ENCODE results near the gene NUDT21.

NUDT21 gene

GRCh38 chr16:56423584-56424403 lies 27.3 kb downstream of the NUDT21 start:
- Histone ChIP-seq H3K4me3 (ENCODE audit: low read length) (peak overlapping the region; percentile 75), H3K9ac (ENCODE audit: low read length) (peak overlapping the region; percentile 63), H3K36me3 (ENCODE audit: control insufficient read depth, insufficient read depth, low read length) (no peaks in the 10 kb centered on the region), H3K27ac (ENCODE audit: low read depth, low read length) (peak overlapping the region; percentile 77), H3K4me1 (ENCODE audit: control insufficient read depth, insufficient read depth, low read length) (peaks cover 15% of the 10 kb centered on the region), H3K27me3 (ENCODE audit: control insufficient read depth, insufficient read depth, low read length) (no peaks in the 10 kb centered on the region)

GRCh38 chr16:56422896-56423441 lies 28.2 kb downstream of the NUDT21 start:
- H3K27ac ChIP-seq (ENCODE audit: low read depth, low read length): no peak overlapping the region
- no peak overlapping the region for H3K9ac ChIP-seq (ENCODE audit: low read length)
- H3K36me3 ChIP-seq (ENCODE audit: control insufficient read depth, insufficient read depth, low read length): no peaks in the 10 kb centered on the region
- no peak overlapping the region for H3K4me3 ChIP-seq (ENCODE audit: low read length)
- H3K27me3 ChIP-seq (ENCODE audit: control insufficient read depth, insufficient read depth, low read length): no peaks in the 10 kb centered on the region
- peaks cover 15% of the 10 kb centered on the region for H3K4me1 ChIP-seq (ENCODE audit: control insufficient read depth, insufficient read depth, low read length)

- Histone ChIP-seq H3K9ac (ENCODE audit: low read length) (no peak overlapping the region), H3K4me3 (ENCODE audit: low read length) (no peak overlapping the region), H3K36me3 (ENCODE audit: control insufficient read depth, insufficient read depth, low read length) (no peaks in the 10 kb centered on the region), H3K27ac (ENCODE audit: low read depth, low read length) (no peak overlapping the region), H3K4me1 (ENCODE audit: control insufficient read depth, insufficient read depth, low read length) (peaks cover 15% of the 10 kb centered on the region), H3K27me3 (ENCODE audit: control insufficient read depth, insufficient read depth, low read length) (no peaks in the 10 kb centered on the region)
Observed at GRCh38 chr16:56421976-56422669, 29.0 kb downstream of the NUDT21 start.

- H3K27me3 ChIP-seq (ENCODE audit: control insufficient read depth, insufficient read depth, low read length): no peaks in the 10 kb centered on the region
- no peaks in the 10 kb centered on the region for H3K36me3 ChIP-seq (ENCODE audit: control insufficient read depth, insufficient read depth, low read length)
- H3K9ac ChIP-seq (ENCODE audit: low read length): no peak overlapping the region
- H3K4me3 ChIP-seq (ENCODE audit: low read length): no peak overlapping the region
- H3K4me1 ChIP-seq (ENCODE audit: control insufficient read depth, insufficient read depth, low read length): peaks cover 15% of the 10 kb centered on the region
- no peak overlapping the region for H3K27ac ChIP-seq (ENCODE audit: low read depth, low read length)
Observed at GRCh38 chr16:56421313-56421712, 29.8 kb downstream of the NUDT21 start.

GRCh38 chr16:56420613-56421012 lies 30.5 kb downstream of the NUDT21 start:
- Histone ChIP-seq H3K9ac (ENCODE audit: low read length) (no peak overlapping the region), H3K4me3 (ENCODE audit: low read length) (no peak overlapping the region), H3K27ac (ENCODE audit: low read depth, low read length) (no peak overlapping the region), H3K36me3 (ENCODE audit: control insufficient read depth, insufficient read depth, low read length) (no peaks in the 10 kb centered on the region), H3K27me3 (ENCODE audit: control insufficient read depth, insufficient read depth, low read length) (no peaks in the 10 kb centered on the region), H3K4me1 (ENCODE audit: control insufficient read depth, insufficient read depth, low read length) (peaks cover 15% of the 10 kb centered on the region)

- Histone ChIP-seq H3K27me3 (ENCODE audit: control insufficient read depth, insufficient read depth, low read length) (no peaks in the 10 kb centered on the region), H3K4me3 (ENCODE audit: low read length) (no peak overlapping the region), H3K4me1 (ENCODE audit: control insufficient read depth, insufficient read depth, low read length) (peaks cover 15% of the 10 kb centered on the region), H3K36me3 (ENCODE audit: control insufficient read depth, insufficient read depth, low read length) (no peaks in the 10 kb centered on the region), H3K27ac (ENCODE audit: low read depth, low read length) (no peak overlapping the region), H3K9ac (ENCODE audit: low read length) (no peak overlapping the region)
Observed at GRCh38 chr16:56419740-56420548, 31.2 kb downstream of the NUDT21 start.

GRCh38 chr16:56417138-56417537 lies 34.0 kb downstream of the NUDT21 start:
- H3K27me3 ChIP-seq (ENCODE audit: control insufficient read depth, insufficient read depth, low read length): no peaks in the 10 kb centered on the region
- H3K4me3 ChIP-seq (ENCODE audit: low read length): no peak overlapping the region
- no peaks in the 10 kb centered on the region for H3K36me3 ChIP-seq (ENCODE audit: control insufficient read depth, insufficient read depth, low read length)
- no peak overlapping the region for H3K9ac ChIP-seq (ENCODE audit: low read length)
- peaks cover 2% of the 10 kb centered on the region for H3K4me1 ChIP-seq (ENCODE audit: control insufficient read depth, insufficient read depth, low read length)
- H3K27ac ChIP-seq (ENCODE audit: low read depth, low read length): no peak overlapping the region

- no peak overlapping the region for H3K4me3 ChIP-seq (ENCODE audit: low read length)
- H3K4me1 ChIP-seq (ENCODE audit: control insufficient read depth, insufficient read depth, low read length): no peaks in the 10 kb centered on the region
- H3K9ac ChIP-seq (ENCODE audit: low read length): no peak overlapping the region
- H3K27ac ChIP-seq (ENCODE audit: low read depth, low read length): no peak overlapping the region
- no peaks in the 10 kb centered on the region for H3K36me3 ChIP-seq (ENCODE audit: control insufficient read depth, insufficient read depth, low read length)
- H3K27me3 ChIP-seq (ENCODE audit: control insufficient read depth, insufficient read depth, low read length): no peaks in the 10 kb centered on the region
Observed at GRCh38 chr16:56415875-56416274, 35.3 kb downstream of the NUDT21 start.

- no peak overlapping the region for H3K9ac ChIP-seq (ENCODE audit: low read length)
- no peaks in the 10 kb centered on the region for H3K4me1 ChIP-seq (ENCODE audit: control insufficient read depth, insufficient read depth, low read length)
- no peak overlapping the region for H3K27ac ChIP-seq (ENCODE audit: low read depth, low read length)
- H3K4me3 ChIP-seq (ENCODE audit: low read length): no peak overlapping the region
- no peaks in the 10 kb centered on the region for H3K27me3 ChIP-seq (ENCODE audit: control insufficient read depth, insufficient read depth, low read length)
- no peaks in the 10 kb centered on the region for H3K36me3 ChIP-seq (ENCODE audit: control insufficient read depth, insufficient read depth, low read length)
Observed at GRCh38 chr16:56414366-56414765, 36.8 kb downstream of the NUDT21 start.

- Histone ChIP-seq H3K36me3 (ENCODE audit: control insufficient read depth, insufficient read depth, low read length) (no peaks in the 10 kb centered on the region), H3K27me3 (ENCODE audit: control insufficient read depth, insufficient read depth, low read length) (no peaks in the 10 kb centered on the region), H3K4me3 (ENCODE audit: low read length) (no peak overlapping the region), H3K9ac (ENCODE audit: low read length) (no peak overlapping the region), H3K27ac (ENCODE audit: low read depth, low read length) (no peak overlapping the region), H3K4me1 (ENCODE audit: control insufficient read depth, insufficient read depth, low read length) (no peaks in the 10 kb centered on the region)
Observed at GRCh38 chr16:56413381-56413780, 37.8 kb downstream of the NUDT21 start.

- Histone ChIP-seq H3K4me1 (ENCODE audit: control insufficient read depth, insufficient read depth, low read length) (no peaks in the 10 kb centered on the region), H3K4me3 (ENCODE audit: low read length) (no peak overlapping the region), H3K27ac (ENCODE audit: low read depth, low read length) (no peak overlapping the region), H3K9ac (ENCODE audit: low read length) (no peak overlapping the region), H3K27me3 (ENCODE audit: control insufficient read depth, insufficient read depth, low read length) (no peaks in the 10 kb centered on the region), H3K36me3 (ENCODE audit: control insufficient read depth, insufficient read depth, low read length) (peaks cover 4% of the 10 kb centered on the region)
Observed at GRCh38 chr16:56411624-56412023, 39.5 kb downstream of the NUDT21 start.

- no peaks in the 10 kb centered on the region for H3K27me3 ChIP-seq (ENCODE audit: control insufficient read depth, insufficient read depth, low read length)
- no peak overlapping the region for H3K9ac ChIP-seq (ENCODE audit: low read length)
- peaks cover 4% of the 10 kb centered on the region for H3K36me3 ChIP-seq (ENCODE audit: control insufficient read depth, insufficient read depth, low read length)
- H3K4me1 ChIP-seq (ENCODE audit: control insufficient read depth, insufficient read depth, low read length): no peaks in the 10 kb centered on the region
- H3K4me3 ChIP-seq (ENCODE audit: low read length): no peak overlapping the region
- H3K27ac ChIP-seq (ENCODE audit: low read depth, low read length): no peak overlapping the region
Observed at GRCh38 chr16:56411123-56411522, 40.0 kb downstream of the NUDT21 start.
